ENCODE data around the gene TTC22. TPM values are rescaled to one million over a fixed set of nuclear protein-coding genes. Genes with fewer than 3 reads are reported as not detected.

TTC22 gene
- total and polyA plus RNA-seq, 2 of the 4 experiments (the other 2 are of a cell fraction), result not detected

DNA sequence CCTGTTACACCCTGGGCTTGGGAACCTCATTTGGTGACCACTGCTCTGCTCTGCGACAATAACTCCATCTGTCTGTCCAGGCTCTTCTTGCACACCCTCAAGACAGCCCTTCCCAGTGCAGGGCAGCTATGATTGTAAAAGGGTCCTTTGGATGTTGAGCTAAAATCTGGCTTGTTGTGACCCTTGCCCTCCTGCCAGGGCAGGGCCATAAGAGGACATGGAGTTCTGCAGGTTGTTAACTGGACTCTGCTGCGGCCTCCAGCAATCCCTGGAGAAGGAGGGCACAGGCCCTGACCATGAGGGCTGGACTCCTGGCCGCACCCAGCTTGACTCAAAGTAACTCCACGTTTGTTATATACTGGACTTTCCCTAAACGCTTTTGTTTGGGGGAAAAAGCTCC lies 44.6 kb upstream of the TTC22 start:
- dilution Hi-C loops (cut with HindIII; ENCODE audit: low sequenced_read_pairs, unreplicated experiment), result no loop called here
- no peak overlapping the region for H3K18ac ChIP-seq (ENCODE audit: low read depth, low read length)
- ATAC-seq (ENCODE audit: low read depth) (no peak), DNase-seq (no peak)
- H3K36me3 ChIP-seq (ENCODE audit: control insufficient read depth, insufficient read depth, low read length), result no peaks in the 10 kb centered on the region; the same call in 1 of the 2 replicates
- no peak overlapping the region for H3K14ac ChIP-seq (replicated peaks; ENCODE audit: low read depth, low read length)
- in situ Hi-C loops (cut with MboI; ENCODE audit: low sequenced_read_pairs), result no loop called here
- CTCF ChIA-PET, result no interaction called here
- no peak overlapping the region for H3K56ac ChIP-seq (ENCODE audit: extremely low read depth, insufficient read depth, low read length)
- H3K4me2 ChIP-seq (ENCODE audit: low read depth, low read length), result no peak overlapping the region
- no peak overlapping the region for H2BK15ac ChIP-seq (ENCODE audit: low read depth, low read length)
- no peak overlapping the region for H4K5ac ChIP-seq (ENCODE audit: low read depth, low read length)
- intact Hi-C loops (cut with micrococcal nuclease), result no loop called here
- no peaks in the 10 kb centered on the region for H3K9me3 ChIP-seq (ENCODE audit: control insufficient read depth, insufficient read depth, low read length)
- no peak overlapping the region for H3K23ac ChIP-seq (ENCODE audit: low read depth, low read length)
- no peak overlapping the region for H2AK5ac ChIP-seq (ENCODE audit: low read depth, low read length)
- H2BK5ac ChIP-seq (ENCODE audit: low read depth, low read length, poor library complexity, severe bottlenecking), result no peak overlapping the region
- H3K27me3 ChIP-seq (ENCODE audit: control insufficient read depth, insufficient read depth, low read length), result peaks cover 4% of the 10 kb centered on the region
- H4K91ac ChIP-seq (ENCODE audit: insufficient read depth, low read depth, low read length), result no peak overlapping the region
- no TSS peak for BruUV-seq (replicated peaks)
- no peaks in the 10 kb centered on the region for H4K20me1 ChIP-seq (ENCODE audit: insufficient read depth, low read length)
- H3K4me3 ChIP-seq (ENCODE audit: insufficient read depth, low read depth, low read length), result no peak overlapping the region
- H2BK120ac ChIP-seq (ENCODE audit: low read depth, low read length), result no peak overlapping the region
- POLR2A ChIA-PET (ENCODE audit: unreplicated experiment), result no interaction called here
- 86% methylated on average over 1 of the region's 5 CpGs; no CpG with 5 or more reads in 1 of the 2 experiments for WGBS, 2 experiments (ENCODE audit: extremely low coverage in 2 of 2, insufficient read length in 1 of 2)
- TF ChIP-seq SMC3 (IDR thresholded peaks at IDR 0.05; ENCODE audit: low read depth, low read length), result no peak
- TF ChIP-seq MXI1 (IDR thresholded peaks at IDR 0.05; ENCODE audit: borderline replicate concordance, low read depth, low read length), result no peak
- no peak for TF ChIP-seq MAZ (IDR thresholded peaks at IDR 0.05; ENCODE audit: borderline replicate concordance, low read depth, low read length)
- no peak for TF ChIP-seq FOS (IDR thresholded peaks at IDR 0.05; ENCODE audit: low read depth, low read length)
- no peak for TF ChIP-seq RFX5 (IDR thresholded peaks at IDR 0.05; ENCODE audit: low read depth, low read length)
- TF ChIP-seq BHLHE40 (IDR thresholded peaks at IDR 0.05; ENCODE audit: low read depth, low read length), result no peak
- TF ChIP-seq, protein P1, sequence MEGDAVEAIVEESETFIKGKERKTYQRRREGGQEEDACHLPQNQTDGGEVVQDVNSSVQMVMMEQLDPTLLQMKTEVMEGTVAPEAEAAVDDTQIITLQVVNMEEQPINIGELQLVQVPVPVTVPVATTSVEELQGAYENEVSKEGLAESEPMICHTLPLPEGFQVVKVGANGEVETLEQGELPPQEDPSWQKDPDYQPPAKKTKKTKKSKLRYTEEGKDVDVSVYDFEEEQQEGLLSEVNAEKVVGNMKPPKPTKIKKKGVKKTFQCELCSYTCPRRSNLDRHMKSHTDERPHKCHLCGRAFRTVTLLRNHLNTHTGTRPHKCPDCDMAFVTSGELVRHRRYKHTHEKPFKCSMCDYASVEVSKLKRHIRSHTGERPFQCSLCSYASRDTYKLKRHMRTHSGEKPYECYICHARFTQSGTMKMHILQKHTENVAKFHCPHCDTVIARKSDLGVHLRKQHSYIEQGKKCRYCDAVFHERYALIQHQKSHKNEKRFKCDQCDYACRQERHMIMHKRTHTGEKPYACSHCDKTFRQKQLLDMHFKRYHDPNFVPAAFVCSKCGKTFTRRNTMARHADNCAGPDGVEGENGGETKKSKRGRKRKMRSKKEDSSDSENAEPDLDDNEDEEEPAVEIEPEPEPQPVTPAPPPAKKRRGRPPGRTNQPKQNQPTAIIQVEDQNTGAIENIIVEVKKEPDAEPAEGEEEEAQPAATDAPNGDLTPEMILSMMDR (conservative IDR thresholded peaks at IDR 0.05; ENCODE audit: low read depth, low read length), result no peak
- no peak for TF ChIP-seq CHD1 (IDR thresholded peaks at IDR 0.05; ENCODE audit: low read depth, low read length)
- TF ChIP-seq RAD21 (IDR thresholded peaks at IDR 0.05; ENCODE audit: low read length), result no peak
- no peak for TF ChIP-seq RCOR1 (IDR thresholded peaks at IDR 0.05; ENCODE audit: insufficient replicate concordance, low read length)
- TF ChIP-seq, protein P2, sequence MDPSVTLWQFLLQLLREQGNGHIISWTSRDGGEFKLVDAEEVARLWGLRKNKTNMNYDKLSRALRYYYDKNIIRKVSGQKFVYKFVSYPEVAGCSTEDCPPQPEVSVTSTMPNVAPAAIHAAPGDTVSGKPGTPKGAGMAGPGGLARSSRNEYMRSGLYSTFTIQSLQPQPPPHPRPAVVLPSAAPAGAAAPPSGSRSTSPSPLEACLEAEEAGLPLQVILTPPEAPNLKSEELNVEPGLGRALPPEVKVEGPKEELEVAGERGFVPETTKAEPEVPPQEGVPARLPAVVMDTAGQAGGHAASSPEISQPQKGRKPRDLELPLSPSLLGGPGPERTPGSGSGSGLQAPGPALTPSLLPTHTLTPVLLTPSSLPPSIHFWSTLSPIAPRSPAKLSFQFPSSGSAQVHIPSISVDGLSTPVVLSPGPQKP (IDR thresholded peaks at IDR 0.05; ENCODE audit: borderline replicate concordance, low read depth, low read length), result no peak
- TF ChIP-seq, protein P3, sequence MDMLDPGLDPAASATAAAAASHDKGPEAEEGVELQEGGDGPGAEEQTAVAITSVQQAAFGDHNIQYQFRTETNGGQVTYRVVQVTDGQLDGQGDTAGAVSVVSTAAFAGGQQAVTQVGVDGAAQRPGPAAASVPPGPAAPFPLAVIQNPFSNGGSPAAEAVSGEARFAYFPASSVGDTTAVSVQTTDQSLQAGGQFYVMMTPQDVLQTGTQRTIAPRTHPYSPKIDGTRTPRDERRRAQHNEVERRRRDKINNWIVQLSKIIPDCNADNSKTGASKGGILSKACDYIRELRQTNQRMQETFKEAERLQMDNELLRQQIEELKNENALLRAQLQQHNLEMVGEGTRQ (IDR thresholded peaks at IDR 0.05; ENCODE audit: low read depth, low read length), result no peak
- no peak for TF ChIP-seq POLR2A (IDR thresholded peaks at IDR 0.05; ENCODE audit: low read depth, low read length)
- no peak for TF ChIP-seq CEBPB (IDR thresholded peaks at IDR 0.05; ENCODE audit: low read depth, low read length)
- no peak for TF ChIP-seq MAFK (IDR thresholded peaks at IDR 0.05; ENCODE audit: low read depth, low read length)
- no peak for TF ChIP-seq NFE2L2 (IDR thresholded peaks at IDR 0.05; ENCODE audit: low read depth, low read length)
- no peak overlapping the region for H4K8ac ChIP-seq (ENCODE audit: low read depth in 2 of 2, low read length in 2 of 2)
- H2AFZ ChIP-seq (replicated peaks; ENCODE audit: low read length, poor library complexity), result no peak overlapping the region
- no peak overlapping the region for H3K9ac ChIP-seq (ENCODE audit: low read depth, low read length)
- H2BK20ac ChIP-seq (ENCODE audit: low read depth, low read length), result no peak overlapping the region
- H3K79me1 ChIP-seq (ENCODE audit: low read depth in 1 of 2, low read length in 2 of 2), result peaks cover 0 to 6% of the 10 kb centered on the region in 2 experiments; a peak in 1 of 4 replicates
- H3K4me1 ChIP-seq (ENCODE audit: control insufficient read depth, insufficient read depth, low read length), result peaks cover 9% of the 10 kb centered on the region
- no peak overlapping the region for H2AK9ac ChIP-seq (replicated peaks; ENCODE audit: low read depth, low read length, poor library complexity)
- H3K4ac ChIP-seq (ENCODE audit: low read depth, low read length), result no peak overlapping the region
- peaks cover 19% of the 10 kb centered on the region for H3K9me1 ChIP-seq (ENCODE audit: insufficient read depth, low read length)
- no peak overlapping the region for H3K27ac ChIP-seq (ENCODE audit: insufficient read depth, low read length)

Data from IMR-90 (cell line).